ENCODE data around the gene HPS5.

HPS5 gene

GRCh38 chr11:18319914-18320313 is 2.0 kb downstream of the HPS5 start:
- no peak for DNase-seq

DNA sequence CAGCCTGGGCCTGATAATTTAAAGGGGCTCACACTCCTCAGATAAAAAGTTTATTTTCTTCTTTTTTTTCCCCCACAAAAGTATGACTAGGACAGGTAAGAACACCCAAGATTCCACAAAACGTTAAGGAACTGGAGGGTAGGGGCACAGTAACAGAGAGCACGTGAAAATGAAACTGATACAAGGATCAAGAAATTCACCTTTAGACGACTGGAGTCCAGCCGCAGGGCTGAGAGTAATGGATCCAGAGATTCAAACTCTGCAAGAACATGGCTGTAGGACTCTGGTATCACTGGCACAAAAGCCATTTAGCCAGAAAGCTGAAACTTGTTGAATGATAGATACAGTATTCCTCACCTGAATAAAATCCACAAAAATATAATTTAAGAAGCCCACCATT is 4.4 kb downstream of the HPS5 start:
- no peak for DNase-seq

DNA sequence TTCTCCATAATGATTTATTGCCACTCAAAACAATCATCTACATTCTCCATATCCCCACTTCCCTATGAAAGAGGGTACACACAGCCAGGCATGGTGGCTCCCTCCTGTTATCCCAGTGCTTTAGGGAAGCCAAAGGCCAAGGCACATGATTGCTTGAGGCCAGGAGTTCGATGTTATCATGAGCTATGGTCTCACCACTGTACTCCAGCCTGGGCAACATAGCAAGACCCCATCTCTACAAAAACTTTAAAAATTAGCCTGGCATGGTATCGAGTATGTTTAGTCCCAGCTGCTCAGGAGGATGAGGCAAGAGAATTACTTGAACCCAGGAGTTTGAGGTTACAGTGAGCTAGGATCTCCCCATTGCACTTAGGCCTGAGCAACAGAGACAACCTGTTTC is 6.0 kb downstream of the HPS5 start:
- no peak for DNase-seq

GRCh38 chr11:18314784-18315523 is 7.0 kb downstream of the HPS5 start:
- DNase-seq: no peak

DNA sequence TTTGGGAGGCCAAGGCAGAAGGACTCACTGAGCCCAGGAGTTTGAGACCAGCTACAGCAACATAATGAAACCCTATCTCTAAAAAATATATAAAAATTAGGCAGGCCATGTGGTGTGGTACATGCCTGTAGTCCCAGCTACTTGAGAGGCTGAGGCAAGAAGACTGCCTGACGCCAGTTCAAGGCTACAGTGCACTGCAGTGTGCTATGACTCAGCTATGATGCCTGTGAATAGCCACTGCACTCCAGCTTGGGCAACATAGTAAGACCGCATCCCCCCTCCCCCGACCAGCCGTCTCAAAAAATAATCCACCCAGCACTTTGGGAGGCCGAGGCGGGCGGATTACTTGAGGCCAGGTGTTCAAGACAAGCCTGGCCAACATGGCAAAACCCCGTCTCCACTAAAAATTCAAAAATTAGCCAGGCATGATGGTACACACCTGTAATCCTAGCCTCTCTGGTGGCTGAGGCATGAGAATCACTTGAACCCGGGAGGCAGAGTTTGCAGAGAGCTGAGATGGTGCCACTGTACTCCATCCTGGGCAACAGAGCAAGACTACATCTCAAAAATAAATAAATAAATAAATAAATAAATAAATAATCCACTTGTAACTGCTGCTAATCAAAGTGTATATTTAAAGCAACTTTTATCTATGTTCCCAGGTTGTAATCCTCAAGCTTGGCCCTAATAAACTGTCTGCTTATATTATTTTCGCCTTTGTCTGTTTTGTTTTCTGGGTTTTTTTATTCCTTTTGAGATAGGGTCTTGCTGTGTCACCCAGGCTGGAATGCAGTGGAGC is 7.8 kb downstream of the HPS5 start:
- no peak for DNase-seq

DNA sequence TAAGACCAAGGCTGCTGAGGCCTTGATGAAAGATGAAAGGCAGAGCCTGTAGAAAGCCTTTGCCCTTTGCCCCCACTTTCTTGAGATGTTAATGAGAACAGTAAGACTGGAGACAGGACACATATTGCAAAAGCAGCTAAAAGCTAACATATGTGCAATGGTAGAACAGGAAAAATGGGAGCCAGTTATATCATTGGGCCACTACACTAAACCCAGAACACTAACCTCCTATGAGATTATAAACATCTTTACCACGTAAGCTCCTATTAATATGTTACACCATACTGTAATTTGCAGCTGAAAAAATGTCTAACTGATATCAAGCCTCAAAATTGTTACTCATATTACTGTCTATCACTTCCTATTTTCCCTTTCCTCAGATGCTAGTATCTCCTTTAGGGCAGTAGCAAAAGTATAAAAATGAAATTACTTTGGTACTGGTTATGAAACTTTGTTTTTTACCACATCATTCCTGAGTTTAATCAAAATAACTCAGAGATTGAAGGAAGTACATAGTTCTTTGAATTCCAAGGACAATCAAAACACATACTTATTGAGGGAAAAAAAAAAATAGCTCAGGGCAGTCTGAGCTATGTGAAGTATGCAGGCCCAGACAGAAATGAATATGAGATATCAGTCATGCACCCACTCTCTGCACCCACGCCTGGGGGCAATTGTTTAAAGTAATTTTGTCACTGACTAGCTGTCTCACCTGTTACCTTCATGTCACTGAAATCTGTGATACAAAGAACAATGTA is 9.1 kb downstream of the HPS5 start:
- DNase-seq: no peak

DNA sequence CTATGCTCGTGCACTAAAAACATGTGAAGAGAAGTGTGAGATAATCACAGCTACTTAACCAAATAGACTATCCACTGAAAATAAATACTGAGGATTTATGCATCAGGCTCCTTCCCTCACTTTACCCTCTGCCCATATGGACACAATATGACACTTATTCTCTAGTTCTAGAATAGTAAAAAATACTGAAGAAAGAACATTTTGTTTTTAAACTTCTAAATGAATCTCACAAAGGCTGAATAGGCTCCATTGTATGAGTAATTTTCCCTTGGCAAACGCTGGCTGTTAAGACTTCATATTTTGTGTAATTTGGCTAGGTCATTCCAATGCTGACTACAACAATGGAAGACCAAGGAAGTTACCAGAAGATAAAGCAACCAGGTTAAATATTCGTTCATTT is 9.9 kb downstream of the HPS5 start:
- no peak for DNase-seq

DNA sequence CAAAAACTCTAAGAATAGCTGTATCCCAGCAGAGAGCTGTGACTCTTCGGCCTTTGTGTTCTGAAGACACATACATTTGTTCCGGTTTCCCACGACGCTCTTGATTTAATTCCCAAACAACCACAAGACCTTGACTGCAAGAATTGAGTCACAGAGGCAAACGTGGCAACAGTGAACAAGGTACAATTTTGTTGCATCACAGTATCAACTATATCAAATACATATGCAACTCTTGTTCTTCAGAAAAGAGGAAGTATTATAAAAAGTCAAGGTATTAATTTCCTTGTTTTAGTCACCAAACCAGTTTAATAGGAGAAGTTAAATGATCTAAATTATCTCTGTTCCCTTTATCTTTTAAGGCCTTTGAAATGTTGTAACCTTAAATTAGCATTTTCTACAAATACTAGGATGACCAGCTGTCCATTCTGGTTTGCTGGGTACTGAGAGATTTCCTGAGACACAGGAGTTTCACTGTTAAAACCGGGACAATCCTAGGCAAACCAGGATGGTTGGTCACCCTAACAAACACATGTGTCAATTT is 11.1 kb downstream of the HPS5 start:
- DNase-seq: no peak

DNA sequence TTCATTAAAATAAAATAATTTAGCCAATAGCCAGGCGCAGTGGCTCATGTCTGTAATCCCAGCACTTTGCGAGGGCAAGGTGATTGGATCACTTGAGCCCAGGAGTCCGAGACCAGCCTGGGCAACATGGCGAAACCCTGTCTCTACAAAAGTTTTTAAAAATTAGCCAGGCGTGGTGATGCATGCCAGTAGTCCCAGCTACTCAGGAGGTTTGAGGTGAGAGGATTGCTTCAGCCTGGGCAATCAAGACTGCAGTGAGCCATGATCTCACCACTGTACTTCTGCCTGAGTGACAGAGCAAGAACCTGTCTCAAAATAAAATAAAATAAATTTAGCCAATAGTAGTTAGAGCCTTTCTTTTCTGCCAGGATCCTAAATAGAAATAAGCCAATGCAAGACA is 12.2 kb downstream of the HPS5 start:
- DNase-seq: no peak

- no peak for DNase-seq
Measured at GRCh38 chr11:18308242-18308641, 13.7 kb downstream of the HPS5 start.

GRCh38 chr11:18307461-18308139 is 14.3 kb downstream of the HPS5 start:
- DNase-seq: no peak

- DNase-seq: no peak
Measured at GRCh38 chr11:18304745-18305144, 17.2 kb downstream of the HPS5 start.

DNA sequence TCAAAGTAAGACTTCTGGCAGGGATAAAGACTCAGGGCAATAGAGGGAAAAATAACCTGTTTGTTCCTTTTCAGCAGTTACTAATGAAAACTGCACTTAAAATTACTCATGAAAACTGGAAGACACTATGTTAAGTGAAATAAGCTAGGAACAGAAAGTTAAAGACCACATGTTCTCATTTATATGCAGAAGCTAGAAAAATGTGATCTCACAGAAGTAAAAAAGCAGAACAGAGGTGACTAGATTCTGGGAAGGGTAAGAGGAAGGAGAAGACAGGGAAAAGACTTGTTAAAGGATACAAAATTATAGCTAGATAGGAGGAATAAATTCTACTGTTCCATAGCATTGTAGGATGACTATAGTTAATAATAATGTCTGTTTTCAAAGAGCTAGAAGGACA is 22.2 kb downstream of the HPS5 start:
- DNase-seq: no peak

DNA sequence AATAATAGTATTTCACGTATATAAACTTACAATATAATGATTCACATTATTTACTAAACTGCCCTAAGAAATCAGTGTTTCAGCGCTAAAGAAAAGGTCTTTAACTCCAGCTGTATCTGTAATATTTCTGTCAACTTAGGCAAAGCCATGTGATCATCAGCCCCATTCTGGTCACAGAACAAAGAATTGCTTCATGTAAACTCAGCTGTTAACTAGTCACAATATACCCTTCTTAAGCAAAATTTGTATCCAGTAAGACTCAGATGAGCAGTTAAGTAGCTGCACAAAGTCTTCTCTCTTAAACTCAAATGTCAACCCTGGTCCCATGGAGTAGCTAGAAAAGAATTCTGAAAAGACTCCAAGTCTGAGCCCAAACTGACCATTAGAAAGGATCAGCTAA is 26.6 kb downstream of the HPS5 start:
- DNase-seq: no peak

DNA sequence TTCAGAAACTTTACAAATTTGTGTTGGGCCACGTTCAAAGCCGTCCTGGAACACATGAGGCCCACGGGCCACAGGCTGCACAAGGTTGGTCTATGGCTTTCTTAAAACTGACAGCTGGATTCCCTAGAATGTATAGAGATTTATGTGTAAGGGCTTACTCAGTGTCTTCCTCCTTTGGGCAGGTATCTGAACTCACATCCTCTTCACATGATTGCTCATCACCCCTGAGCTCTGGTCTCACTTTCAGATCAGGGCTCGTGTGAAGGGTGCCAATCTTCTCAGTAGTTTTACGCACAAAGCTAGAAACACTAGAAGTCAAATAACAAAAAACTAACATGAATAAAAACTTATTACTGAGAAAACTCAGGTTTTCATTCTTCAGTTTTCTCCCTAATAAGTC is 27.1 kb downstream of the HPS5 start:
- DNase-seq: no peak

DNA sequence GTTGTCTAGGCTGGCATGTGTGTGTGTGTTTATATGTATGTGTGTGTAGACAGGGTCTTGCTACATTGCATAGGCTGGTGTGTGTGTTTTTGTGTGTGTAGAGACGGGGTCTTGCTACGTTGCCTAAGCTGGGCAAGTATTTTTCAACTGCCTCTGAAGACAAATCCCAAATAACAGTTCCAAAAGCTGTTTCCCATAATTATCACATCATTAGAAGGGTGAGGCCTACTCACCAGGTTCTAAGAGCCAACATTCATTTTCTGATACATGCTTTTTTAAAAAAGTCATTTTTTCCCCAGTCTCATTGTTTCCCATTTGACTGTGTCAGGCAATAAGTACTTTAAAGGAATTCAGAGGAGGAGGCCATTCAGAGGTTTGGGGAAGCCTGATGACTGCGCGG is 33.0 kb downstream of the HPS5 start:
- DNase-seq: no peak

GRCh38 chr11:18285841-18286240 is 36.1 kb downstream of the HPS5 start:
- no peak for DNase-seq

DNA sequence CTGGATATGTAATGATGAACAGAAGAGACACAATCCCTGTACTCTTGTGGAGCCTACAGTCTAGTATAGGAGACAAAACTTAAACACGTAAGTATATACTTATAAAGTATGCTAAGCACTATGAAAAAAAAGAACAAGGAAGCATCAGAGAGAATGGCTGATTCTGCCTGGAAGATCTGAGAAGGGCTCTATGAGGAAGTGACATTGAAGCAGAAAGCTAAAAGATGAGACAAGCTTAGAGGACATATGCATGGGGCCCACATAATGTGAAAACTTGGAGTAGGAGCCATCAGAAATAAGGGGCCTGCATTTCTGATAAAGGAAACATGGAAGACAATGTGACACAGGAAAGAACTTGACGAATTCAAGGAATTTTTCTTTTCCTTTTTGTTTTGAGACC is 39.3 kb downstream of the HPS5 start:
- DNase-seq: no peak

- DNase-seq: no peak
Measured at GRCh38 chr11:18280438-18281045, 41.4 kb downstream of the HPS5 start.

DNA sequence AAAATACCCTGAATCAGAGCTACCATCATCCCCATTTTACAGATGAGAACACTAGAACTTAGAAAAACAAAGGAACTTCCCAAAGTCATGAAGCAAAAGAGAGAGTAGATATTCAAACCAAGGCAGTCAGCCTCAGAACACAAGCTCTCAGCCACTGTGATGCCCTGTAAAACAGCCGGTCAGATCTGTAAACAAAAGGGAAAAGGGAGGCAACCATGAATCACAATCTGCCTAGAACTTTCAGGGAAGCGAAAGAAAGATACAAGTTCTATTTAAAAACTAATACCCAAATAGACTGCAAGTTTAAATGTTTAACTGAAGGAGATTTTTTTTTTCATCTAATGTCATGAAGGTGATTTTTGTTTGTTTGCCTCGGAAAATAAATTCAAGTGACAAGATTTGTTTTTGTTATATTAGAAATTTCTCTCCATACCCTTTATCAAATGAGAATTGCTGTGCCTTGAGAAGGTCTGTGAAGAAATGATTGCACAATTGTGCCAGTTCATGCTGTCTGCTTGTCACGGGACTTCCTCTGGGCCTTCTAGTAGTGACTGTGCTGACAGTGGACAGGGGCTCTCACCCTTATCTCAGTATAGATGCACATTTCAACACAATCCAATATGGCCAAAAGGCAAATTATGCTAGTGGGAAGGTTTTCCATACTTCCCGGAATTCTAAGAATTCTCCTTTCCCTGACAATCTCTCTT is 44.2 kb downstream of the HPS5 start:
- no peak for DNase-seq

- DNase-seq: no peak
Measured at GRCh38 chr11:18271206-18271605, 50.7 kb downstream of the HPS5 start.

DNA sequence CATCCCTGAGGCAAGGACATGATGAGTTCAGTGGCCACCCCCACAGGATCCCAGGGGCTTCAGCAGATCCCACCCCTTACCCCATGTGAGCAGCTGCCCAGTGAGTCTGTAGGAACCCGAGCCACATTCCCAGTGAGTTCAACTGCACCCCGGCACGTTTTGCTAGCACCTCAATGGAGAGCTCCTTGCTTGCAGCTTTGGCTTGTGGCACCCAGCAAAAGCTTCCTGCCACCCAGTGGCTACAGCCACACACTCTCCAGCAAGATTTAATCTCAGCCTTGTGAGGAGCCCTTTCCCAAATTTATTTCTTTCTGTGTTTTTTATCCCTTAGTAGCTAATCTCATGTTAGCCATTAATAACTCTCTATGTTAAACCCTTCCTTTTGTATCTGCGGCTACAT is 51.8 kb downstream of the HPS5 start:
- no peak for DNase-seq
